SW 1271 (cell line): ENCODE data around the gene MYO3A.
"Not testable (repeated sequence)": the region's sequence is repeated elsewhere in the genome, so short reads cannot be mapped to it uniquely, and the experiment has no call there.

Experiments used
- DNase-seq, 2 experiments: peaks; one replicate each; lab custom pipeline; 2025; lab: John Stamatoyannopoulos, UW

MYO3A gene

GRCh38 chr10:25974897-25975459, 40.9 kb downstream of the MYO3A start:
- DNase-seq: no peak

- DNase-seq: no peak
Observed at GRCh38 chr10:25978771-25979170, 44.7 kb downstream of the MYO3A start.

- DNase-seq: no peak
Observed at GRCh38 chr10:25982107-25982506, 48.1 kb downstream of the MYO3A start.

- no peak for DNase-seq
Observed at GRCh38 chr10:25988583-25988982, 54.6 kb downstream of the MYO3A start.

GRCh38 chr10:25989951-25990350, 55.9 kb downstream of the MYO3A start:
- DNase-seq: no peak

- no peak for DNase-seq
Observed at GRCh38 chr10:25999295-25999981, 65.4 kb downstream of the MYO3A start.

- no peak for DNase-seq
Observed at GRCh38 chr10:26000971-26001370, 66.9 kb downstream of the MYO3A start.

GRCh38 chr10:26002466-26002865, 68.4 kb downstream of the MYO3A start:
- not testable (repeated sequence) for DNase-seq

- no peak for DNase-seq
Observed at GRCh38 chr10:26015092-26015491, 81.1 kb downstream of the MYO3A start.

GRCh38 chr10:26022831-26023230, 88.8 kb downstream of the MYO3A start:
- DNase-seq: no peak

- DNase-seq: no peak
Observed at GRCh38 chr10:26024303-26024702, 90.3 kb downstream of the MYO3A start.

GRCh38 chr10:26025523-26025922, 91.5 kb downstream of the MYO3A start:
- DNase-seq: no peak

GRCh38 chr10:26029858-26030257, 95.8 kb downstream of the MYO3A start:
- no peak for DNase-seq

- no peak for DNase-seq
Observed at GRCh38 chr10:26031300-26031699, 97.3 kb downstream of the MYO3A start.

- no peak for DNase-seq
Observed at GRCh38 chr10:26043469-26043868, 109.4 kb downstream of the MYO3A start.

GRCh38 chr10:26044141-26044749, 110.2 kb downstream of the MYO3A start:
- no peak for DNase-seq

GRCh38 chr10:26046073-26046700, 112.2 kb downstream of the MYO3A start:
- DNase-seq: no peak

GRCh38 chr10:26048756-26049155, 114.7 kb downstream of the MYO3A start:
- DNase-seq: no peak

GRCh38 chr10:26052326-26052725, 118.3 kb downstream of the MYO3A start:
- no peak for DNase-seq

- no peak for DNase-seq
Observed at GRCh38 chr10:26057466-26057865, 123.4 kb downstream of the MYO3A start.

GRCh38 chr10:26064106-26064505, 130.1 kb downstream of the MYO3A start:
- no peak for DNase-seq

- no peak for DNase-seq
Observed at GRCh38 chr10:26067680-26068079, 133.7 kb downstream of the MYO3A start.

- DNase-seq: not testable (repeated sequence)
Observed at GRCh38 chr10:26080971-26081370, 146.9 kb downstream of the MYO3A start.
